H4 (cell line): ENCODE data around the gene STYXL2. TPM values are rescaled to one million over a fixed set of nuclear protein-coding genes. Genes with fewer than 3 reads are reported as not detected.
A peak's percentile ranks its signal among the peaks of the same experiment; 100 is the strongest.

Experiments
- DNase-seq: peaks from one replicate; pipeline ENCODE4 v3.0.0-alpha.2; 2015; ENCODE audit warnings: low spot score
- total RNA-seq: library from RNA; depleted of rRNA; stranded (reverse); fragments of >200 nt; shearing (Covaris generic); gene quantifications from 2 replicates; pipeline ENCODE4 v1.2.3, GENCODE V29; 2014; rRNA removed

The STYXL2 gene
- total RNA-seq, 1 experiment from 2014 or later: 0.04 TPM

GRCh38 chr1:167136191-167136614 lies 42.3 kb downstream of the STYXL2 start:
- DNase-seq: peak; percentile 89

GRCh38 chr1:167136806-167137205 lies 42.9 kb downstream of the STYXL2 start:
- DNase-seq: no peak

GRCh38 chr1:167137332-167137781 lies 43.5 kb downstream of the STYXL2 start:
- DNase-seq: no peak

GRCh38 chr1:167137793-167138510 lies 44.1 kb downstream of the STYXL2 start:
- no peak for DNase-seq

GRCh38 chr1:167138703-167139102 lies 44.8 kb downstream of the STYXL2 start:
- DNase-seq: no peak

GRCh38 chr1:167141963-167142362 lies 48.1 kb downstream of the STYXL2 start:
- no peak for DNase-seq

Other genes with a start within 250 kb of the STYXL2 start
- 16.3 and 20.9 TPM in 2 replicates for gene TADA1, start 217.8 kb upstream of the STYXL2 start, total RNA-seq
- gene ILDR2, start 118.5 kb upstream of the STYXL2 start, total RNA-seq: 5.9 and 7.0 TPM in 2 replicates
- not detected in 2 replicates for gene MAEL, start 104.8 kb upstream of the STYXL2 start, total RNA-seq
- gene GPA33, start 3.7 kb upstream of the STYXL2 start, total RNA-seq: not detected in 2 replicates
- gene POU2F1, start 126.8 kb downstream of the STYXL2 start, total RNA-seq: 2.2 and 3.3 TPM in 2 replicates